Common myeloid progenitor, CD34-positive (primary cell): ENCODE data around the gene CSMD2.
"Not testable (repeated sequence)": the region's sequence is repeated elsewhere in the genome, so short reads cannot be mapped to it uniquely, and the experiment has no call there.

Experiments
- CTCF ChIA-PET: fragments of 350-600 bp; sonication (Branson Sonifier 250); formaldehyde crosslinking; loops from one replicate; lab custom pipeline; 2021; ENCODE audit warnings: antibody characterized with exemption; lab: Charles Lee
- POLR2A ChIA-PET: fragments of 350-600 bp; sonication (Branson Sonifier 250); formaldehyde crosslinking; loops from one replicate; lab custom pipeline; 2021; ENCODE audit warnings: antibody characterized with exemption; lab: Charles Lee
- DNase-seq, 3 donors: peaks; one replicate each; pipeline versions ENCODE4 v3.0.0 to v3.0.0-alpha.2; 2013
- H3K27ac ChIP-seq, 2 experiments: 1 replicate in 1 of 2; 2 replicates in 1 of 2; pipeline ENCODE4 v1.7.0; 2013; ENCODE audit warnings: inconsistent platforms in 2 of 2, low read length in 2 of 2, mild to moderate bottlenecking in 2 of 2, low read depth in 1 of 2, moderate library complexity in 1 of 2; ENCODE audit not compliant: severe bottlenecking in 2 of 2, insufficient read depth in 1 of 2, poor library complexity in 1 of 2
- H3K27me3 ChIP-seq, 5 experiments: replicated peaks in 2 of 5; 1 replicate in 3 of 5; 2 replicates in 2 of 5; pipeline versions ENCODE4 v1.6.1 to v1.7.0; 2013; ENCODE audit warnings: low read length in 4 of 5, mild to moderate bottlenecking in 2 of 5, moderate library complexity in 2 of 5, inconsistent platforms in 1 of 5; ENCODE audit not compliant: insufficient read depth in 5 of 5, control insufficient read depth in 4 of 5
- H3K36me3 ChIP-seq, 4 experiments: 1 replicate in 2 of 4; 2 replicates in 2 of 4; pipeline versions ENCODE4 v1.6.1 to v1.7.0; 2013; ENCODE audit warnings: low read length in 3 of 4, control low read depth in 1 of 4, mild to moderate bottlenecking in 1 of 4; ENCODE audit not compliant: control insufficient read depth in 4 of 4, insufficient read depth in 4 of 4
- H3K4me1 ChIP-seq, 4 experiments: 1 replicate in 3 of 4; 2 replicates in 1 of 4; pipeline versions ENCODE4 v1.6.1 to v1.7.1; 2013; ENCODE audit warnings: low read length in 3 of 4, mild to moderate bottlenecking in 3 of 4, control low read depth in 1 of 4, inconsistent platforms in 1 of 4, moderate library complexity in 1 of 4; ENCODE audit not compliant: control insufficient read depth in 4 of 4, insufficient read depth in 4 of 4; ENCODE audit errors: control extremely low read depth in 1 of 4
- H3K4me3 ChIP-seq, 7 experiments: 1 replicate in 4 of 7; 2 replicates in 3 of 7; pipeline versions ENCODE4 v1.5.1 to v1.7.0; 2013; ENCODE audit warnings: mild to moderate bottlenecking in 7 of 7, low read length in 6 of 7, moderate library complexity in 6 of 7, inconsistent platforms in 2 of 7, low read depth in 2 of 7, control low read depth in 1 of 7; ENCODE audit not compliant: insufficient read depth in 4 of 7, control insufficient read depth in 1 of 7; ENCODE audit errors: extremely low read depth in 1 of 7
- H3K9me3 ChIP-seq, 5 experiments: 1 replicate in 4 of 5; 2 replicates in 1 of 5; pipeline versions ENCODE4 v1.6.1 to v1.7.1; 2013; ENCODE audit warnings: low read length in 4 of 5, mild to moderate bottlenecking in 2 of 5, inconsistent platforms in 1 of 5, low read depth in 1 of 5, moderate library complexity in 1 of 5; ENCODE audit not compliant: control insufficient read depth in 4 of 5, insufficient read depth in 2 of 5; ENCODE audit errors: control extremely low read depth in 1 of 5
- WGBS: methylation state at CpG from one replicate; pipeline ENCODE4 v1.1.5; 2013; ENCODE audit not compliant: insufficient coverage; 5-methylcytosine and 5-hydroxymethylcytosine counted together

The CSMD2 gene

DNA sequence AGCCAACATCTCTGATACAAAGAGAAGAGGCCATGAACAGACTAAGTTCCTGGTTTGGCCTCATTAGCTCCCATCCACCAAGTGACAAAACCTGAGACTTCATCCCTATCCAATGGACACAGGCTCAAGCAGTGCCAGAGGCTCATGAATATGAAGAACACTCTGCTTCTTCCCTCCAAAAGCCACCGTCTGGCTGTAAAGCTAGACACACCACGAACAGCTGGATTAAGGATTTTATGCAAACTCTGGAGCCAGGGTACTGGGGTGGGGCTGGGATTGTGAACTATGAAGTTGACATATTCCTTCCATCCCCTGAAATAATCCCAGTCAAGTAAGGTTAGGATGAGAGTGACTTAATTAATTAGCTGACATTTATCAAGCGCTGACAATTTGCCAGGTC lies 139.4 kb downstream of the CSMD2 start:
- no peak overlapping the region for H3K4me3 ChIP-seq
- no peaks in the 10 kb centered on the region for H3K9me3 ChIP-seq
- H3K27ac ChIP-seq = no peak overlapping the region
- CTCF ChIA-PET = no interaction called here
- DNase-seq = no peak
- peaks cover 0 to 4% (median 2%) of the 10 kb centered on the region in 5 experiments for H3K27me3 ChIP-seq
- H3K36me3 ChIP-seq = no peaks in the 10 kb centered on the region
- H3K4me1 ChIP-seq = no peaks in the 10 kb centered on the region
- 100% methylated on average over 1 of the region's 3 CpGs for WGBS
- POLR2A ChIA-PET = no interaction called here

DNA sequence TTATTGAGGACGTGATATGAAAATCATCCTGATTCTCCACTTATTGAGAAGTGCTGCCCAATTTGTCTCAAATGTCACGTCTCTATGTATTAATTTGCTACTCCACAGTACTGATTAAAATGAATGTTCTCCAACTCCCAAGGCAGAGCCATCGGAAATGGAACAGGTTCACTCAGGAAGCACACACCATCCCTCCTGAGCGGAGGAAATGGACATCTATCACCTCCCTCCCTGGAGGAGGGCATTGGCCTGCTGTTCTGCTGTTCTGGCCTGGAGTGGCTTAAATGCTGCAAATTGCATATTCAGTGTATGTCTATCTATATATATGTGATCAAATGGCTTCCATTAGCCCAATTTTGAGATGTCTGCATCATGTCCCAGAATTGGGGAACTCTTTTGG lies 140.5 kb downstream of the CSMD2 start:
- ChIA-PET CTCF (no interaction called here), POLR2A (no interaction called here)
- H3K27ac ChIP-seq = no peak overlapping the region
- no peaks in the 10 kb centered on the region for H3K9me3 ChIP-seq
- H3K27me3 ChIP-seq = peaks cover 0 to 4% (median 0%) of the 10 kb centered on the region in 5 experiments
- H3K36me3 ChIP-seq = no peaks in the 10 kb centered on the region
- no peaks in the 10 kb centered on the region for H3K4me1 ChIP-seq
- no peak for DNase-seq
- H3K4me3 ChIP-seq = no peak overlapping the region
- 80% methylated on average over 3 of the region's 4 CpGs for WGBS

DNA sequence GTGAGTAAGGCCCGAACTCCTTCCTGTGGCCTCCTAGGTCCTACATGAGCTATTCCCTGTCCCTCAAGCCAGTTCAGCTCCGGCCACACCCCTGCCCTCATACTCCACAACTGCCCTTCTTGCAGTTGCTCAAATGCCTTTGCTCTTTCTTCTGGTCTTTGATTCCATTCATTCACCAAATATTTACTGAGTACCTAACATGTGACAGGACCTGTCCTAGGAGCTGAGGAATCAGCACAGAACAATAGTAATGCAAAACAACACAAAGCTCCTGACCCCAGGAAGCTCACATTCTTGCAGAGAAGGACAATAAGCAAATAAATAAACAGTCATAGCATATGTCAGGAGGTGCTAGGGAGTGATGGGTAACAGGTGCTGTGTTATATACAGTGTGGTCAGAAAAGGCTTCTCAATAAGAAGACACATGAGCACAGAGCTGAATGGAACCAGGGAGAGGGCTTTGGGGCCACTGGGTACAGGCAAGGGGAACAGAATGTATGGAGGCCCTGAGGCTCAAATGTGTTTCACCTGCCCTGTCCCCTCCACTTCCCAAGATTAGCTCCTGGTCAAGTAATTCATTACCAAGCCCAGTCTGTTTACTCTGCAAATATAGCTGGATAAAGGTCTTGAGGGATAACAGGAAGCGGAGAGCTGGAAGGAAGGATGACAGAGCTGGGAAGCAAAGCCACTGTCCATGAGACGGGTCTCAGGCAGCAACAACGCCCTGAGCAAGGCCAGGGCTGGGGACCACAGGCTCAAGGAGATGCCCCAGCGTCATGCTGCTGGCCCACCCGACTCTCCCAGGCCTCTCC lies 145.1 kb downstream of the CSMD2 start:
- WGBS = 79% methylated on average over 5 of the region's 7 CpGs
- no peak for DNase-seq
- no peaks in the 10 kb centered on the region for H3K36me3 ChIP-seq
- no peak overlapping the region for H3K4me3 ChIP-seq
- no peaks in the 10 kb centered on the region for H3K9me3 ChIP-seq
- no peaks in the 10 kb centered on the region for H3K4me1 ChIP-seq
- H3K27me3 ChIP-seq = peaks cover 0 to 4% (median 0%) of the 10 kb centered on the region in 5 experiments
- CTCF ChIA-PET = no interaction called here
- POLR2A ChIA-PET = no interaction called here
- H3K27ac ChIP-seq = no peak overlapping the region

DNA sequence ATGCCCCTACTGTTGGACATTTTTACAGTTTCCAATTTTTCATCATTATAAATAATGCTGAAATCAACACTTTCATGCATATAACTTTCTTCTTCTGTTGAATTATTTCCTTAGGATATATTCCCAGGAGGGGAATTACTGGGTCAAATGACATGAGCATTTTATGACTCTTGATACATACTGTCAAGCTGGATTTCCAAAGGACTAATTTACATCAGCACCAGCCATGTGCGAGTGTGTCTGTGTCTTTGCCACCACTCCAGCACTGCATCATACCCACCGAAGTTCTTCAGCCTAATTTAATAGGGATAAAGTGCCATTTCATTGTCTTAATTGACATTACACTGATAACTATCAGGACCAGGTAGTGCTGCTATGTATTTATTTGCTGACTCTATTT lies 146.7 kb downstream of the CSMD2 start:
- ChIA-PET POLR2A (no interaction called here), CTCF (no interaction called here)
- no CpG with 5 or more reads among the region's 2 CpGs for WGBS
- no peaks in the 10 kb centered on the region for H3K9me3 ChIP-seq
- H3K36me3 ChIP-seq = no peaks in the 10 kb centered on the region
- H3K4me3 ChIP-seq = no peak overlapping the region
- no peaks in the 10 kb centered on the region for H3K4me1 ChIP-seq
- H3K27ac ChIP-seq = no peak overlapping the region
- H3K27me3 ChIP-seq = peaks cover 0 to 10% (median 0%) of the 10 kb centered on the region in 5 experiments
- DNase-seq = no peak

DNA sequence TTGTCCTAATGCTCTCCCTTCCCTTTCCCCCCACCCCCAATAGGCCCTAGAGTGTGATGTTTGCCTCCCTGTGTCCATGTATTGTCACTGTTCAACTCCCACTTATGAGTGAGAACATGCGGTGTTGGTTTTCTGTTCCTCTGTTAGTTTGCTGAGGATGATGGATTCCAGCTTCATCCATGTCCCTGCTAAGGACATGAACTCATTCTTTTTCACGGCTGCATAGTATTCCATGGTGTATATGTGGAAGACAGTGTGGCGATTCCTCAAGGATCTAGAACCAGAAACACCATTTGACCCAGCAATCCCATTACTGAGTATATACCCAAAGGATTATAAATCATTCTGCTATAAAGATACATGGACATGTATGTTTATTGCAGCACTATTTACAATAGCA lies 148.7 kb downstream of the CSMD2 start:
- 100% methylated on average over 1 of the region's 3 CpGs for WGBS
- H3K27ac ChIP-seq, H3K4me1 ChIP-seq, H3K4me3 ChIP-seq, H3K27me3 ChIP-seq, H3K9me3 ChIP-seq, H3K36me3 ChIP-seq, DNase-seq, CTCF ChIA-PET, POLR2A ChIA-PET: not testable (repeated sequence)

DNA sequence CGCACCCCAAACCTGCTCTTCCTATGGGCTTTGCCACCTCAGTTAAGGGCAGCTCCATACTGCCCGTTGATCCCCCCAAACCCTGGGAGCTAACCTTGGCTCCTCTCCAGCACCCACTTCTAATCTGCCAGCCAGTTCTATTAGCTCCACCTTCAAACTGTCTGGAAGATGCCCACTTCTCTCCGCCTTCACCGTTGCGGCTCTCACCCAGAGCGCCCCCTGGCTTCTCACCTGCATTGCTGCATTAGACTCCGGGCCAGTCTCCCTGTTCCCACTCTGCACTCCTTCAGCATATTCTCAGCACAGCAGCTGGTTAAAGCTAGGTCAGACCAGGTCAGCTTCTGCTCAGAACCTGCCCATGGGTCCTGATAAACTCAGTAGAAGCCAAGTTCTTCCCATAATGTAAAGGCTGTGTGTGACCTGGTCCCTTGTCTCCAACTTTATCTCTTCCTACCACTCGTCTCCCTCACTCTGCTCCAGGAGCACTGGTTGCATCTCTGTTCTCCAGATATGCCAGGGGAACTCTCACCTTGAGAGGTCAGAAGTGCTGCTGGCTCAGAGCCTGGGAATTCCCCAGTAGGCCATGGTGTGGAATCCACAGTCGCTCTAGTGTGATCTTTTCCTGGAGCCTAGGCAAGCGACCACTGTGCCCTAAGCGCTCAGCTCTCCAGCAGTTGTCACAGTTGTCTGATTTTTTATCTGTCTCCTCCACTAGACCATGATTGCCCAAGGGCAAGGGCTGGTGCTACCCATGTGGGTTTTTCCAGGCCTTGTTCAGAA lies 150.9 kb downstream of the CSMD2 start:
- Histone ChIP-seq H3K27ac (no peak overlapping the region), H3K36me3 (no peaks in the 10 kb centered on the region), H3K9me3 (no peaks in the 10 kb centered on the region), H3K4me1 (no peaks in the 10 kb centered on the region), H3K27me3 (peaks cover 0 to 10% (median 0%) of the 10 kb centered on the region in 5 experiments), H3K4me3 (no peak overlapping the region)
- ChIA-PET POLR2A (no interaction called here), CTCF (interaction anchor here (1.3 kb wide), 2 partner anchors 9 to 29 kb away, joined by 3 to 4 read pairs; no protein-coding TSS in a partner anchor)
- WGBS = 56% methylated on average over 11 of the region's 11 CpGs
- peak; percentile 2 to 5 (median 4) for DNase-seq

DNA sequence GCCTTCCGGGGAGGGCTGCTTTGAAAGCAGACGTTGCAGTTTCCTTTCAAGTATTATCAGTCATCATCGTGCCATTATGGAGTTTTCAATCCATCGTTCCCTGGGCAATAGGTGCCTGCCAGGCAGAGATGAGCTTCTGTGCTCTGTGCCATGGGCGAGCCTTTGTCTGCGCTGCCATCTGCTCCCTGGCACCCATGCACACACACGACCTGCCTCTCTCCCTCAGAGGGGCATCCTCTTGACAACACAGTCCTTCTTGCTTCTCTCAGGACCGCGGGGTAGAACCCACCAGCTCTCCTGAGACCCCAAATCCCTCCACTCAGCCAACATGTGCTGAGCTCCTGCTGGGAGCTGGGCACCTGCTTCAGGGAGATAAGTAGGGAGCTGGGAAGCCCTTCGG lies 151.9 kb downstream of the CSMD2 start:
- Histone ChIP-seq H3K4me3 (no peak overlapping the region), H3K27me3 (peaks cover 0 to 10% (median 0%) of the 10 kb centered on the region in 5 experiments), H3K4me1 (no peaks in the 10 kb centered on the region), H3K36me3 (no peaks in the 10 kb centered on the region), H3K9me3 (no peaks in the 10 kb centered on the region), H3K27ac (no peak overlapping the region)
- DNase-seq = no peak
- ChIA-PET CTCF (interaction anchor here (1.3 kb wide), 2 partner anchors 10 to 28 kb away, joined by 3 to 4 read pairs; no protein-coding TSS in a partner anchor), POLR2A (no interaction called here)
- WGBS = 72% methylated on average over 10 of the region's 10 CpGs
